ENCODE results near the gene DHX16. TPM values are rescaled to one million over a fixed set of nuclear protein-coding genes. Genes with fewer than 3 reads are reported as not detected.

DHX16 gene
- total RNA-seq, 1 experiment from 2014 or later = 34.8 TPM

DNA sequence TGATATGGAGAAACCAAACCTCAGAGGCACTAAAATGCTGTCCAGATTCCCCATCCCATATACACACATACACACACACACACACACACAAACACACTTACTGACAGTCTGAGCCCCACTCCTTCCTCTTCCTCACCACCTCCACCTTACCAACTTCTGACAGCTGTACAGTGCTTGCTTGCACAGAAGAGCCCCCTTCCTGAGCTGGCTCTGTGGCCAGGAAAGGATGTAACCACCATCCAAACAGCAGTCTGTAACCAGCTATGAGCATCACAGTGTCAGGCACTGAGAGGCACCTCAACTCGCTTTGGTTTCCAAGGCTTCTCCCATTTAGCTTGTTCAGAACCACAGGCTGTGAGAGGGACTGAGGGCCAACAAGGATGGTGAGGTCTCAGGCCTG lies 31.8 kb downstream of the DHX16 start:
- H4K91ac ChIP-seq (ENCODE audit: insufficient read length, low read depth, low read length) = no peak overlapping the region
- H3K14ac ChIP-seq (ENCODE audit: insufficient read depth, low read length) = no peak overlapping the region
- H2AK5ac ChIP-seq (ENCODE audit: insufficient read length, low read length) = no peak overlapping the region
- no peak overlapping the region for H4K8ac ChIP-seq (replicated peaks; ENCODE audit: insufficient read length, low read depth, low read length)
- H3K27ac Mint-ChIP-seq = peak overlapping the region in 1 of 3 experiments; percentile 82; a peak in 3 of 7 replicates
- no peak overlapping the region for H2AFZ ChIP-seq (ENCODE audit: low read length)
- no peaks in the 10 kb centered on the region for H3K9me3 Mint-ChIP-seq
- H3K4me1 ChIP-seq (ENCODE audit: insufficient read depth, low read length) = no peaks in the 10 kb centered on the region
- no peaks in the 10 kb centered on the region for H3K79me2 ChIP-seq (ENCODE audit: insufficient read depth, low read length)
- H3K4me3 Mint-ChIP-seq = no peak overlapping the region
- H3K27me3 ChIP-seq (ENCODE audit: insufficient read depth, low read length) = no peaks in the 10 kb centered on the region
- H3K23me2 ChIP-seq (ENCODE audit: insufficient read length, low read depth, low read length, poor library complexity, severe bottlenecking) = no peaks in the 10 kb centered on the region
- no peak overlapping the region for H2BK5ac ChIP-seq (ENCODE audit: insufficient read length, low read length)
- H3K18ac ChIP-seq (ENCODE audit: insufficient read length, low read depth, low read length) = no peak overlapping the region
- no peak overlapping the region for H4K5ac ChIP-seq (ENCODE audit: insufficient read length, low read depth, low read length)
- WGBS (ENCODE audit: extremely low coverage, insufficient read length, low lambda C conversion rate) = no CpG with 5 or more reads among the region's 1 CpG
- no peaks in the 10 kb centered on the region for H4K20me1 ChIP-seq (ENCODE audit: control insufficient read depth, insufficient read depth, insufficient read length)
- no peak overlapping the region for H3T11ph ChIP-seq (ENCODE audit: low read length)
- H3K4ac ChIP-seq (ENCODE audit: low read depth, low read length) = no peak overlapping the region
- no peak overlapping the region for H2BK15ac ChIP-seq (ENCODE audit: low read depth, low read length)
- H3K27ac ChIP-seq (ENCODE audit: insufficient read length, low read depth, low read length) = no peak overlapping the region
- H3K9ac ChIP-seq (ENCODE audit: extremely low read depth, insufficient read length, low read length) = no peak overlapping the region
- H2BK12ac ChIP-seq (ENCODE audit: insufficient read length, low read depth, low read length) = no peak overlapping the region
- H3K56ac ChIP-seq (ENCODE audit: insufficient read length, low read depth, low read length) = no peak overlapping the region
- H3K27me3 Mint-ChIP-seq (ENCODE audit: low read depth) = no peaks in the 10 kb centered on the region
- H3K79me1 ChIP-seq (ENCODE audit: insufficient read depth, low read depth, low read length, poor library complexity, severe bottlenecking) = no peaks in the 10 kb centered on the region
- H3K23ac ChIP-seq (ENCODE audit: insufficient read length, low read depth, low read length) = no peak overlapping the region
- H3K36me3 Mint-ChIP-seq (ENCODE audit: insufficient read depth in 1 of 3, low read depth in 3 of 3) = peaks cover 12 to 71% (median 57%) of the 10 kb centered on the region in 3 experiments; a peak in 6 of 7 replicates
- no peak overlapping the region for H3K4me2 ChIP-seq (ENCODE audit: insufficient read depth, insufficient read length, low read length)
- TF ChIP-seq, protein P1, sequence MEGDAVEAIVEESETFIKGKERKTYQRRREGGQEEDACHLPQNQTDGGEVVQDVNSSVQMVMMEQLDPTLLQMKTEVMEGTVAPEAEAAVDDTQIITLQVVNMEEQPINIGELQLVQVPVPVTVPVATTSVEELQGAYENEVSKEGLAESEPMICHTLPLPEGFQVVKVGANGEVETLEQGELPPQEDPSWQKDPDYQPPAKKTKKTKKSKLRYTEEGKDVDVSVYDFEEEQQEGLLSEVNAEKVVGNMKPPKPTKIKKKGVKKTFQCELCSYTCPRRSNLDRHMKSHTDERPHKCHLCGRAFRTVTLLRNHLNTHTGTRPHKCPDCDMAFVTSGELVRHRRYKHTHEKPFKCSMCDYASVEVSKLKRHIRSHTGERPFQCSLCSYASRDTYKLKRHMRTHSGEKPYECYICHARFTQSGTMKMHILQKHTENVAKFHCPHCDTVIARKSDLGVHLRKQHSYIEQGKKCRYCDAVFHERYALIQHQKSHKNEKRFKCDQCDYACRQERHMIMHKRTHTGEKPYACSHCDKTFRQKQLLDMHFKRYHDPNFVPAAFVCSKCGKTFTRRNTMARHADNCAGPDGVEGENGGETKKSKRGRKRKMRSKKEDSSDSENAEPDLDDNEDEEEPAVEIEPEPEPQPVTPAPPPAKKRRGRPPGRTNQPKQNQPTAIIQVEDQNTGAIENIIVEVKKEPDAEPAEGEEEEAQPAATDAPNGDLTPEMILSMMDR (conservative IDR thresholded peaks at IDR 0.05) = no peak
- no peak for DNase-seq
- H2BK120ac ChIP-seq (ENCODE audit: low read depth, low read length, poor library complexity, severe bottlenecking) = no peak overlapping the region
- H2BK20ac ChIP-seq (ENCODE audit: low read depth, low read length, poor library complexity, severe bottlenecking) = no peak overlapping the region
- no peaks in the 10 kb centered on the region for H3K9me3 ChIP-seq (ENCODE audit: control insufficient read depth, low read depth, low read length)
- H3K4me1 Mint-ChIP-seq = peaks cover 5% of the 10 kb centered on the region in 2 experiments

All from H9 (cell line).